Thymus (tissue), 11 donors: Measurements from ENCODE around the gene NCOA5. TPM values are rescaled to one million over a fixed set of nuclear protein-coding genes. Genes with fewer than 3 reads are reported as not detected.

Source experiments
- DNase-seq, 9 donors: peaks; one replicate each; pipeline ENCODE4 v3.0.0-alpha.2; 2013; ENCODE audit warnings: low spot score in 9 of 9, low read depth in 6 of 9, missing footprints in 1 of 9
- H3K27ac ChIP-seq, 2 donors: one replicate each; pipeline ENCODE4 v1.5.1; 2013; ENCODE audit warnings: control low read depth in 1 of 2, low read depth in 1 of 2, low read length in 1 of 2, mild to moderate bottlenecking in 1 of 2, moderate library complexity in 1 of 2
- H3K27me3 ChIP-seq, 2 donors: one replicate each; pipeline ENCODE4 v1.5.1; 2013; ENCODE audit warnings: low read length in 1 of 2; ENCODE audit not compliant: control insufficient read depth in 2 of 2, insufficient read depth in 1 of 2
- H3K36me3 ChIP-seq, 2 donors: one replicate each; pipeline ENCODE4 v1.5.1; 2013; ENCODE audit warnings: low read length in 1 of 2, mild to moderate bottlenecking in 1 of 2, moderate library complexity in 1 of 2; ENCODE audit not compliant: control insufficient read depth in 2 of 2, insufficient read depth in 2 of 2
- H3K4me1 ChIP-seq, 2 donors: one replicate each; pipeline ENCODE4 v1.5.1; 2013; ENCODE audit warnings: low read length in 2 of 2; ENCODE audit not compliant: control insufficient read depth in 2 of 2, insufficient read depth in 2 of 2
- H3K4me3 ChIP-seq, 2 donors: one replicate each; pipeline ENCODE4 v1.5.1; 2013; ENCODE audit warnings: low read length in 2 of 2, control low read depth in 1 of 2, mild to moderate bottlenecking in 1 of 2
- H3K9me3 ChIP-seq, 2 donors: one replicate each; pipeline ENCODE4 v1.5.1; 2013; ENCODE audit warnings: low read length in 1 of 2, mild to moderate bottlenecking in 1 of 2; ENCODE audit not compliant: control insufficient read depth in 2 of 2, insufficient read depth in 1 of 2
- WGBS: extraction: QIAGEN DNeasy Blood & Tissue Kit; methylation state at CpG from one replicate; pipeline ENCODE4 v1.1.7; 2013; 5-methylcytosine and 5-hydroxymethylcytosine counted together
- polyA plus RNA-seq: library from polyadenylated mRNA; stranded (reverse); fragments of 200-250 nt; gene quantifications from one replicate; pipeline ENCODE4 v1.2.3, GENCODE V29; 2013
- total RNA-seq: library from RNA; stranded (reverse); fragments of 120-200 nt; gene quantifications from one replicate; pipeline ENCODE4 v1.2.4, GENCODE V29; 2013
- donor health status: healthy.

Gene NCOA5
- total and polyA plus RNA-seq, 2 donors = 21.5 to 25.4 TPM

DNA sequence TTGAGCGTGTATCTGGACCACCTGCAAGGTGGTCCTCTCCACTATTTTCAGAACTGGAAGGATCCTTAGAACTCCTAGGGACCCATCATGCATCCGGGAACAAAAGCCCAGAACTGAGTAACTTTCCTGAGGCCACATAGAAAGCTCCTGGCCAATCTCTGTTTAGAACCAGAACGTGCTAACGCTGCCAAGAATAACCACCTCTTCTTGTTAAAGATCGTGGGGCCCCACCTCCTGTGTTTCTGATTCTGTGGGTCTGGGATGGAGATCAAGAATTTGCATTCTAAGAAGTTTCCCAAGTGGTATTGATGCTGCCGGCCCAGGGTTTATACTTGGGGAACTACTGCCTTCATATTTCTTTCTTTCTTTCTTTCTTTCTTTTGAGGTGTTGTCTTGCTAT, 41.6 kb upstream of the NCOA5 start:
- peaks cover 0 to 35% of the 10 kb centered on the region in 2 donors for H3K27me3 ChIP-seq
- no peaks in the 10 kb centered on the region for H3K4me1 ChIP-seq
- H3K27ac ChIP-seq = no peak overlapping the region
- no peak for DNase-seq
- H3K4me3 ChIP-seq = no peak overlapping the region
- 59% methylated on average over 6 of the region's 6 CpGs for WGBS
- no peaks in the 10 kb centered on the region for H3K36me3 ChIP-seq
- H3K9me3 ChIP-seq = no peaks in the 10 kb centered on the region

DNA sequence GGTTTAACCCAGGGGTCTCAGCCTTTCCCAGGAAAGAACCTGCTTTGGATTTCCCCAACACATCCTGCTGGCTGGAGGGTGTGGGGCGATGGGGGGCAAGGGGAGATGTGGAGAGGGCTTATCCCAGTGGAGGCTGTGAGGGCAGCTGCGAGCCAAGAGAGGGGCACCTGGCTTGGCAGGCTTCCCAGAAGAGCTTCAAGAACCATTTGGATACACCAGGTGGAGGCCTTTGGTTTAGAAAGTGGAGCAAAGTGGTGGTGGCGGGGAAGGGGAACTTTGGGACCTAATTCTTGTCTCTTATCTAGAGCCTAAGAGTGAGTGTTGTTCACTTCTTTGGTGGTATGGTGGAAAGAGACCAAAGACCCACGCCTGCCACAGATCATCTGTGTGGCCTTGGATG, 40.8 kb upstream of the NCOA5 start:
- Histone ChIP-seq H3K27ac (no peak overlapping the region), H3K4me3 (no peak overlapping the region), H3K36me3 (no peaks in the 10 kb centered on the region), H3K9me3 (no peaks in the 10 kb centered on the region), H3K27me3 (peaks cover 0 to 27% of the 10 kb centered on the region in 2 donors), H3K4me1 (no peaks in the 10 kb centered on the region)
- 64% methylated on average over 4 of the region's 4 CpGs for WGBS
- DNase-seq = no peak

DNA sequence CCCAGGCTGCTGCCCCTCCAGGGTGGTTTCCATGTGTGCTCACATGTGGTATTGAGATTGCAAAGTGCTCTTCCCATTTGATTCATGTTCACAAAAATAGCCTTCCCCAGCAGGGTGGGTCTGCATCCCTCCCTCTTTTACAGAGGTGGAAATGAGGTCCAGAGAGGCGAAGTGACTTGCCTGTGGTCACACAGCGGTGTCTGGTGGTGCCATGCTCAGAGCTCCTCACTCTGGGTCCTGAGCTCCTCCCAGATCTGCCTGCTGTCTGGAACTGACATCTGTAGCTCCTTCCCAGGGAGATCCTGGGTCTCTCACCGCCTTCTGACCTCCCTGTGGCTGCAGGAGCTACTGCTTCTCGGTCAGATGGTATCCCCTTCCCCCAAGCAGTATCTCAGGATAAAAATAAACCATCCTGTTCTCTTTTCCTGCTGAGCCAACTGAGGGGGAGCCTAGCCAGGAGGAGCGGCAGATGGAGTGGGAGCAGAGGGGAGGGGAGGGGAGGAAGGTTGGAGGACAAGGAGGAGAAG, 40.3 kb upstream of the NCOA5 start:
- Histone ChIP-seq H3K36me3 (no peaks in the 10 kb centered on the region), H3K27ac (no peak overlapping the region), H3K4me3 (no peak overlapping the region), H3K4me1 (no peaks in the 10 kb centered on the region), H3K9me3 (no peaks in the 10 kb centered on the region), H3K27me3 (peaks cover 0 to 26% of the 10 kb centered on the region in 2 donors)
- WGBS = 53% methylated on average over 5 of the region's 5 CpGs
- DNase-seq = no peak

DNA sequence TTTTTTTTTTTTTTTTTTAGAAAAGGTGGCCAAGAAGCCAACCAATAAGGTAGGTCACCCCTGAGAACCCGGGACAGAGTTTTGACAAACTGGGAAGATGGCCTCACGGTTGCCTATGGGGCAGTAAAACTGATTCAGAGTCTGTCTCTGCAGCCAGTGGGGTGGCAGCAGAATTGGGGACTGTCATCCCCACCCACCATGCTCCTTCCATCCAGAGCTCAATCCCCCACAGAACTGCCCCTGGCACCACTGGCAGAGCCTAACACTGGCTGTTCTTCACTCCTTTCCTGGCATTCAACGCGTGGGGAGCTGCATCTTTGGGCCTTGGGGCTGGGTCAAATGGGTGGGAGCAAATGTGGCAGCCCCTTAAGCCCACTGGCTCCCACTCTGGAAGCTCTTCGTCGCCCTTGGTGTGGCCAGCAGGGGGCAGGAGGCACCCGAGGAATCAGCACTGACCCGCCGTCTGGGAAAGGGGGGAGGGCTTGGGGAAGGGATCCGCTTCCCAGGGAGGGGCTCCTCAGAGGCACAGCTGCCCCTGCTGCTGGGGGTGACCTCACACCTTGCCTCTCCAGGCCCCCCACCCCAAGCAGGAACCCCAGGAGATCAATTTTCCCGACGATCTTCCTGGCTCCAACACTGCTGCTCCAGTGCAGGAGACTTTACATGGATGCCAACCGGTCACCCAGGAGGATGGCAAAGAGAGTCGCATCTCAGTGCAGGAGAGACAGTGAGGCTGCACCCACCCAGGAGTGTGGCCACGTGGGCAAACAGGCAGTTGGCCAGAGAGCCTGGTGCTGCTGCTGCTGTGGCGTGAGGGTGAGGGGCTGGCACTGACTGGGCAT, 38.8 kb upstream of the NCOA5 start:
- DNase-seq = no peak
- WGBS = 79% methylated on average over 16 of the region's 16 CpGs
- no peak overlapping the region for H3K27ac ChIP-seq

DNA sequence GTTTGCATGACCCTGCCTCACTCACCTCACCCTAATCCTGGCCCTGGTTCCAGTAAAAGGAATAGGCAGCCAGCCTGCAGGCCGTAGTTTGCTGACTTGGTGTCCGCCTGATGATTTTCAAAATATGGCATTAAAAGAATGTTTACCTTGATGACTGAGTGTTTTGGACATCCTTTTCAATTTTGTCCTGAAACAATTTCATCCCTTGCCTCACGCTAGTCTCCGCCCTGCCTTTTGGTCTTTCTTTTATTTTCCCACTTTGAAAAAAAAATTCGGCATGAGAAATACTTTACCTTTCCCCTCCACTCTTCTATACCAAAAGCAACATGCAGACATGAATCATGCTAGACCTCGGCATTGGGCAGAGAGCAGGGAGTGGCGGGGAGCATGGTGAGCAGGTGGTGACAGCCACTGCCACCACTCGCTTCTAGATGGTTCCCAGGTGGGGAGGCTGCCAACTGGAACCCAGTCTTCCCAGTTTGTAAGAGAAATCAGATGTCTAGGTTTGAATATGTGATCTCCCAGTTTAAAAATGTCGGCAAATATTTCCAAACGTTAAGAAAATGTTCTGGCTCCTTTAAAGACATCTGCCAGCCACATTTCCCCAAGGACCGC, 37.7 kb upstream of the NCOA5 start:
- H3K36me3 ChIP-seq = no peaks in the 10 kb centered on the region
- no peaks in the 10 kb centered on the region for H3K4me1 ChIP-seq
- WGBS = 95% methylated on average over 11 of the region's 11 CpGs
- H3K27ac ChIP-seq = no peak overlapping the region
- DNase-seq = no peak
- peaks cover 0 to 18% of the 10 kb centered on the region in 2 donors for H3K27me3 ChIP-seq
- H3K4me3 ChIP-seq = no peak overlapping the region
- no peaks in the 10 kb centered on the region for H3K9me3 ChIP-seq

More for the DNA sequence above, 38.8 kb upstream of the NCOA5 start:
- no peaks in the 10 kb centered on the region for H3K36me3 ChIP-seq
- H3K27me3 ChIP-seq = peaks cover 0 to 22% of the 10 kb centered on the region in 2 donors
- no peaks in the 10 kb centered on the region for H3K4me1 ChIP-seq
- no peaks in the 10 kb centered on the region for H3K9me3 ChIP-seq
- no peak overlapping the region for H3K4me3 ChIP-seq

DNA sequence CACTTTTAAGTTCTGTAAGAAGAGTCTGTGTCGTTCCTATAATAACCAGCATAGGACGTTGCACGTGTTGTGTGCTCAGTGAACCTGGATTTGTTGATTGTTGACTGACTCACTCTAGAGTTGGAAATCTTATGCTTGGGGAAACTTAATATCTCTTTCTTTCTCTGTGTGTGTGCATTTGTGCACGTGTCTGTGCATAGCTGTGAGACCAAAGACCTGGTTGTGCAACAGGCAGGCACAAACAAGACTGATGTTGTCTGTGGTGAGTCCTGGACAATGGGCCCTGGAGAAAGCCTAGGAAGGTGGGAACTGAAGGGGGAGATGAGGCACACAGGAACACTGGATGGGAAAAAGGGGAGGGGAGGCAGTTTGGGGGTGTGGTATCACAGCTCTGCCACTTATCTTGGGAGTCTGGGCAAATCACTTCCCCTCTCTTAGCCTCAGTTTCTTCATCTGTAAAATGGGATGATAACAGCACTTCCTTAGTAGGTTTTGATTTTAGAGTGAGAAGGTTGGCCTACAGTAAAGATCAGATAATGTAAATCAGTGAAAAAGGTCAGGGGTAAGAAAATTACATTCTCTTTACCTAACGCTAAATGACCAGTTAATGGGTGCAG, 36.8 kb upstream of the NCOA5 start:
- Histone ChIP-seq H3K9me3 (no peaks in the 10 kb centered on the region), H3K27ac (no peak overlapping the region), H3K36me3 (no peaks in the 10 kb centered on the region), H3K4me1 (no peaks in the 10 kb centered on the region), H3K4me3 (no peak overlapping the region), H3K27me3 (peaks cover 0 to 16% of the 10 kb centered on the region in 2 donors)
- WGBS = 93% methylated on average over 5 of the region's 5 CpGs
- DNase-seq = no peak

DNA sequence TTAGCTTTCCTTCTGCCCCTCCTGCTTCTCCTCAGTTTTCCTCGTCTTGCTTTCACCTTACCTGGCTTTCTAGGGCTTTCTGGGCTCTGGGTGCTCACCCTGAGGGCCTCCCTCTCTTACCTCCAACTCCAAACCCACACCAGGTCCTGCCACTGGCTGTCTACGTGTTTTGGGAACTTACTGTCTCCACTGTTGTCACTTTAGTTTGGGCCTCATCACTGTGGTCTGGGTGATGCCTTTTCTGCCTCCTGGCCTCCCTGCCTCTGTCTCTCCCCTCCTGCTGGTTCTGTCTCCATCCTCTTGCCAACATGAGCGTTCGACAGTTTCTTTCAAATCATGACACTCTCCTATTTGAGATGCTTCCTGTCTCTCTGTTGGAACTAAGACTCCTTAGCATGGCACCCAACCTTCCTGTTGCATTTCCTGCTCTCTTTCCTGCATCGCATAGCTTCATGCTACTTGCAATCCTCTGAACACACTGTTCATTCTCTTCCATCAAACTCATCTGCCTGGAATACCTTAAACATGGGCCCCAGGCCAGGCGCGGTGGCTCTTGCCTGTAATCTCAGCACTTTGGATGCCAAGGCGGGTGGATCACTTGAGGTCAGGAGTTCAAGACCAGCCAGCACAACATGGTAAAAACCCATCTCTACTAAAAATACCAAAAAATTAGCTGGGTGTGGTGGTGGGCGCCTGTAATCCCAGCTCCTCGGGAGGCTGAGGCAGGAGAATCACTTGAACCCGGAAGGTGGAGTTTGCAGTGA, 33.9 kb upstream of the NCOA5 start:
- no peak for DNase-seq
- Histone ChIP-seq H3K36me3 (no peaks in the 10 kb centered on the region), H3K27ac (no peak overlapping the region), H3K4me3 (no peak overlapping the region), H3K27me3 (peaks cover 0 to 14% of the 10 kb centered on the region in 2 donors), H3K4me1 (no peaks in the 10 kb centered on the region), H3K9me3 (no peaks in the 10 kb centered on the region)
- 96% methylated on average over 11 of the region's 11 CpGs for WGBS

DNA sequence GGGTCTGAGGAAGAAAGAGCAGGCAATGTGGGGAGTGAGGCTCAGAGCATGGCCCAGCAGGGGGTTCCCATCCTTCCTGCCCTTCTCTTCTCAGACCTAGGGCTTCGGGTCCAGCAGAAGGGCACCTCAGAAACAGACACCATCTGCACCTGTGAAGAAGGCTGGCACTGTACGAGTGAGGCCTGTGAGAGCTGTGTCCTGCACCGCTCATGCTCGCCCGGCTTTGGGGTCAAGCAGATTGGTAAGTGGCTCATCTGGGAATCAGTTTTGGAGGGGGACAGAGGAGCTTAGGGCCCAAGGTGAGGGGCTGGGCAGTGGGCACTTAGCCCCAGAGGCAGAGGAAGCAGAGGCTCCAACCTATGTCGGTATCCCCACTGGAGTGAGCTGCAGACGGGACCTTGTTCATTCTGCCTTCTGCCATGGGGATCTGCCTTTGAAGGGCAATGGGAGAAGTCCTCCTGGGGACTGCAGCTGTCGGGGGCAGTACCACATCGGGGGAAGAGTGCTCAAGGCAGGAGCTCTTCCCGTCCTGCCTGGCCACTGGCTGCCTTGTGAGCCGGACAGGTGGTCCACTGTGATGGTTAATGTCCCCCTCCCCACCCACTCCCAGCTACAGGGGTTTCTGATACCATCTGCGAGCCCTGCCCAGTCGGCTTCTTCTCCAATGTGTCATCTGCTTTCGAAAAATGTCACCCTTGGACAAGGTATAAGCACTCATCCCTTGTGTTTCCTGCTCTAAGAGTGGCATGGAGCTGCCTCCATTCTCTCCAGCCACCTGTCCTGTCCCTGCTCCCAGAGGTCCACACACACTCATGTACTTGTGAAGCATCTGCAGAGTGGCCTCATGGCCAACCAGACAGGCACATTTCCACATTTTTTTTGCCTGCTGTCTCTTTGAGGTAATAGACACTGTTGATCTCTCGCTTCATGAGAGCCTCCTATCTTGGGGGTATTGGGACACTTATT, 33.0 kb upstream of the NCOA5 start:
- Histone ChIP-seq H3K27me3 (peaks cover 3 to 19% of the 10 kb centered on the region in 2 donors), H3K27ac (no peak overlapping the region), H3K4me3 (no peak overlapping the region), H3K9me3 (peaks cover 2 to 4% of the 10 kb centered on the region in 2 donors), H3K36me3 (no peaks in the 10 kb centered on the region), H3K4me1 (peaks cover 0 to 1% of the 10 kb centered on the region in 2 donors)
- no peak for DNase-seq
- WGBS = 95% methylated on average over 15 of the region's 15 CpGs
